GM12864 (cell line): Measurements from ENCODE around the gene SPDYE5.
"Not testable (repeated sequence)": the region's sequence is repeated elsewhere in the genome, so short reads cannot be mapped to it uniquely, and the experiment has no call there.

Source experiments
- DNase-seq: peaks from one replicate; pipeline ENCODE4 v3.0.0-alpha.2; 2011; ENCODE audit warnings: low read depth
- H3K4me3 ChIP-seq: 2 replicates; pipeline ENCODE4 v1.5.1; 2011; ENCODE audit warnings: mild to moderate bottlenecking, low read depth, low read length, control low read depth
- CTCF ChIP-seq: IDR thresholded peaks from 2 replicates; pipeline ENCODE4 v1.5.1; 2011; ENCODE audit warnings: low read depth, mild to moderate bottlenecking, moderate library complexity, low read length, control low read depth, inconsistent platforms; ENCODE audit errors: missing control alignments

Gene SPDYE5

GRCh38 chr7:75492020-75492419, at the start of gene SPDYE5:
Gene SPDYE5 (plus strand): TSS chr7:75492320. CDS start chr7:75494048, 1,728 bp downstream.
- not testable (repeated sequence) for H3K4me3 ChIP-seq, DNase-seq

GRCh38 chr7:75442465-75443111, 49.5 kb upstream of the SPDYE5 start:
- not testable (repeated sequence) for DNase-seq
- peak overlapping the region; percentile 62 for H3K4me3 ChIP-seq

GRCh38 chr7:75449946-75450345, 42.2 kb upstream of the SPDYE5 start:
- not testable (repeated sequence) for H3K4me3 ChIP-seq, DNase-seq

- peak; percentile 39 for TF ChIP-seq CTCF
- not testable (repeated sequence) for H3K4me3 ChIP-seq, DNase-seq
Measured at GRCh38 chr7:75452494-75452955, 39.6 kb upstream of the SPDYE5 start.

GRCh38 chr7:75456403-75456802, 35.7 kb upstream of the SPDYE5 start:
- H3K4me3 ChIP-seq, DNase-seq: not testable (repeated sequence)

- not testable (repeated sequence) for DNase-seq, H3K4me3 ChIP-seq
Measured at GRCh38 chr7:75458034-75458433, 34.1 kb upstream of the SPDYE5 start.

- not testable (repeated sequence) for DNase-seq, H3K4me3 ChIP-seq
Measured at GRCh38 chr7:75460541-75460940, 31.6 kb upstream of the SPDYE5 start.

- not testable (repeated sequence) for H3K4me3 ChIP-seq, DNase-seq
Measured at GRCh38 chr7:75470166-75470565, 22.0 kb upstream of the SPDYE5 start.

- not testable (repeated sequence) for DNase-seq
Measured at GRCh38 chr7:75477457-75477856, 14.7 kb upstream of the SPDYE5 start.

GRCh38 chr7:75480313-75480712, 11.8 kb upstream of the SPDYE5 start:
- DNase-seq, H3K4me3 ChIP-seq: not testable (repeated sequence)

More at GRCh38 chr7:75477457-75477856, 14.7 kb upstream of the SPDYE5 start:
- H3K4me3 ChIP-seq, result not testable (repeated sequence)

- H3K4me3 ChIP-seq, result peak overlapping the region; percentile 72
- not testable (repeated sequence) for DNase-seq
Measured at GRCh38 chr7:75485355-75485978, 6.7 kb upstream of the SPDYE5 start.

- H3K4me3 ChIP-seq, result peak within 1 kb of the TSS; percentile 72
- peak; percentile 78 for DNase-seq
Measured at GRCh38 chr7:75485979-75486643, 6.0 kb upstream of the SPDYE5 start, which contains the start of gene POM121C. Gene POM121C (minus strand): TSS chr7:75486299. CDS start chr7:75441496, 44,803 bp downstream.

- not testable (repeated sequence) for DNase-seq, H3K4me3 ChIP-seq
Measured at GRCh38 chr7:75509033-75509432, 16.9 kb downstream of the SPDYE5 start.

- H3K4me3 ChIP-seq, DNase-seq: not testable (repeated sequence)
Measured at GRCh38 chr7:75518842-75519241, 26.7 kb downstream of the SPDYE5 start.

- DNase-seq, H3K4me3 ChIP-seq: not testable (repeated sequence)
Measured at GRCh38 chr7:75521727-75522126, 29.6 kb downstream of the SPDYE5 start.

- H3K4me3 ChIP-seq, result peak overlapping the region; percentile 83
- DNase-seq, result not testable (repeated sequence)
Measured at GRCh38 chr7:75527224-75527722, 35.2 kb downstream of the SPDYE5 start.
